Measurements from ENCODE around the gene CCSAP.
"Not testable (repeated sequence)": the region's sequence is repeated elsewhere in the genome, so short reads cannot be mapped to it uniquely, and the experiment has no call there.

Gene CCSAP

DNA sequence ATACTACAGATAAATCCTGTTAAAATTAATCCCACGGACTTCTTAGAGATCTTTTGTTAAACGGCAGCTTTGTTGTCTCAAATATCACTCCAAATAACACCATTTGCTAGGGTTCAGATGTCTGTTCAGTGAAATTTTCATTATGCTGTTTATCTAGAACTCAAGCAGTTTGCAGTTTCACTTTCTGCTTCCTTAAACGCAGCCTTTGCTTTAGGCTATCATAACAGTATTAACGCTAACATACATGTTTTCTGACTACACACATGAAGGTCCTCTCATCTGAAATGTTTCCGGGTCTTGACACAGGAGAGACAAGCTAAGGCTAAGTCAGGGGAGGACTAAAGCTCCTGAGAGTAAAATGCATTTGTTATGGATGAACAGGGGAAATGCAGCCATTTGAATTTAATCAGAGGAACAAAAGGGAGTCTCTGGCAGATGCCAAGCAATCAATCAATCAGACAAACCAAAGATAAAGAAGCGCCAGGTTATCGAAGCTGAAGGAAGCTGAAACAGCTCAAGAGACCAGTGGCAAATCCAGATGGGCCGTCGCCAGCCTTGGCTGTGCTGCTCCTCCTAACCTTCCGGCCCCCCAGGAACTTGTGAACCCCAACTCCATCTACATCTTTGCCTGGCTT lies 16.9 kb downstream of the CCSAP start:
- DNase-seq = no peak

DNA sequence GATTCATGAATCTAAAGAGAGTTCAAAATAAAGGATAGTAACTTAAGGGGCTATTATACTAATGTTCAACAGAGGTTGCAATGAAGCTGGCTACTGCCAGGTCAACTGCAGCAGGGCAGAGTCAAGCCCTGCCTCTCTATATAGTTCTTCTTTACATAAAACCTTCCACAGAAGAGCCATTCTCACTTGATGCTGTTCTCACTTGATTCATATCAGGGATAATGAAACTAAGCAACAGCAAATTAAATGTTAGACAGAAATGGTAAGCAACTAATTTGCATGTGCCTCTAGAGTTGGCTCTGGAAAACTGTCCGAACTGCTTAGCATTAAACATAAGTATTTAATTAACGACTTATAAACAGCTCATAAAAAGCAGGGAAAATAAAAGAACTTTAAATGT lies 17.4 kb downstream of the CCSAP start:
- no peak for DNase-seq

DNA sequence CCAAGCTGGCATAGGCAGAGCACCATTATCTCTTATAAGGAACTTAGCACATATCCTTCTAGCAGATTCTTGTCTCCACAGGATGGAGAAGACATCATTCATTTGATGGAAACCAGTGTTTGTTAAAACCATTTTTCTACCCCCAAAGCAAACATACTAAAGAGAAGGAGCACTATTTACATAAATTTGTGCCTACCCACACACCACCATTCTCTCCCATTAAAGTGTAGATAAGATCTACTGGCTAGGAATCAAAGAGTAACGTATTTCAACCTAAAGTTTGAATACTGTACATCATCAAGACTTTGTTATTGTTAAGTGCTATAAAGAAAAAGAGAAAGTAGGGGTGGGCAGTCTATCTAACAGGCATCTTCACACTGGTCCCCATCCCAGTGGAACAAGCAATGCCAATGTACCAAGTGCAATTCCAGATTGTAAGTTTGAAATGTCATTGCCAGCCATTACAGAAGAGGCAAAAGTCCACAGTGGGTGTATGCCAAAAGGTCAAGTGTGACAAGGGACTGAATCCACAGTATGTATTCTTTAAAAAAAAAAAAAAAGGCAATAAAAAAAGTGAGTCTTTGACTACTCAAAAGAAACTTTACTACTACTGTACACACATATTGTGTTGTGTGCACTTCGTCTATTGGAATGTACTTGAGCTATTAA lies 18.8 kb downstream of the CCSAP start:
- no peak for DNase-seq

DNA sequence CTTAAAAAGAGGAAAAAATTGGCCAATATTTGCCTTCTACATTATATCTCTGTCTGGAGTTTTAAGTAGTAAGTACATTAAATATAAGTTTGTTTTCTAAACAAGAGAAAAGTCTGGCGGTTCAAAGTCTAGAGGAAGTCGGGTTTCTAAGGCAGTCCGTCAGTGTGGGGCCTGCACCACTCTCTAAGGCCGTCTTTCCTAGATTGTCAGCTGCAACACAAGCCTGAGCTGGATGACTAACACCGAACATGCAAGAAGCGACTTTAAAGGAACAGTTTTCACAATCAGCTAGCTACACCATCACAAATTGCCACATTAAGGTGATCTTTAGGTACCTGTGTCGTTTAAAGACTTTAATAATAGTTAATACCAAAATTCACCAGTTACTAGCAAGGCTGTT lies 19.6 kb downstream of the CCSAP start:
- DNase-seq = no peak

DNA sequence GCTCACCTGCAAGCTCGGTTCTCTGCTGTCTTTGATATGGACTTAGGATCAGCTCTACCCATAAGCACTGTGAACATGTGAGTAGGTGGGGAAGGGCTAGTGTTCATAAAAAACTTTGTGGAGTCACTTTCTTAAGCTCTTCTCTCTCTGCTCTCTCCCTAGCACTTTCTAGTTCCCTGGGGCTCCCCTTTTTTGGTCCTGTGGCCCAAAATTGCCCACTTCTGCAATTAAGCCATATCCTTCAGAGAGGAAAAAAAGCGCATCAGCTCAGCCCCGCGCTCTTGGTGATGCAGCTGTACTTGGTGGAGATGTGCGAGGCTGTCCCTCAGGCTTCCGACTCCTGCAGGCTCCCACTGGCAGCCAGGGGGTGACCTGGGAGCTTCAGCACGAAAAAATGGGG lies 23.4 kb downstream of the CCSAP start:
- no peak for DNase-seq

DNA sequence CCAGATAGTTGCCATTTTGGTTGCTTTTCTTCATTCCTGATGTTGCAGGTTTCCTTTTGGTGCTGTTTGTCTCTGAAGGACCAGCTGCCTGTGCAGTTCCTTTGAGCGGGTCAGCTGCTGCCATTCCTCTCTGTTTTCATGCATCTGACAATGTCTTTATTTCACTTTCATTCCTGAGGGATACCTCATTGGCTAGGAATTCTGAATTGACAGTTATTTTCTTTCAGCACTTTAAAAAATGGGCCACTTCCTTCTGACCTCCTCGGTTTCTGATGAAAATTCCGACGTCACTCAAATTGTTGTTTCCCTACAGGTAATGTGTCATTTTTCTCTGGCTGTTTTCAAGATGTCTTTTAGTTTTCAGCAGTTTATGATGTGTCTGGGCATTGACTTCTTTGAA lies 24.8 kb downstream of the CCSAP start:
- no peak for DNase-seq

DNA sequence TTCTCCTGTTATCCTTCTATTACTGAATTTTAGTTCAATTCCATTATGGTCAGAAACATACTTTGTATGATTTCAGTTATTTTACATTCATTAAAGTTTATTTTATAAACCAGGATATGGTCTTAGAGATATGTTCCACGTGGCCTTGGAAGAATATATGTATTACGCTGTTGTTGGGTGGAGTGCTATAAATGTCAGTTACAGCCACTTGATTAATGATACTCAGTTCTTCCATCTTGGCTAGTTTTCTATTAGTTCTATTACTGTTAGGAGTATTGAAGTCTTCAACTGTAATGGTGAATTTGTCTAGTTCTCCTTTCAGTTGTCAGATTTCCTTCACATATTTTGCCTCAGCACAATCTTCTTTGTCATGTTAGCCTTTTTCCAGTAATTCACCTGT lies 26.7 kb downstream of the CCSAP start:
- no peak for DNase-seq

DNA sequence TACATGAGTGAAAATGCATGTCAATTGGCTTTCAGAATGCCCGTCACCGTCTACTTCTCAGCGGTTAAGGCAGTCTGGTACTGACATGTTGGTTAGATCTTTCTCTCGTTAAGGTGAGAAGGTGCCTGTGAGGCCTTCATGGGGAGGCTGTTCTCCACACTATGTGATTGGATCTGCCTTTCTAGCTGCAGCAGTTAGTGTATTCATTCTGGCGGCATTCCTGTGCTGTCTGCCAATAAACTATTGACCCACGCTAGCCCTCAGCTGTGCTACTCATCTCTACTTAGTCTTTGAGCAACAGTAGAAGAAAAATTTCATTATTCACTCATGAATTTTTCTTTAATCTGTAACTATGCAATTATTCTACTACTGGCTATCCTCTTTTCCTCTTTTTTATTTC lies 32.0 kb downstream of the CCSAP start:
- DNase-seq = no peak

DNA sequence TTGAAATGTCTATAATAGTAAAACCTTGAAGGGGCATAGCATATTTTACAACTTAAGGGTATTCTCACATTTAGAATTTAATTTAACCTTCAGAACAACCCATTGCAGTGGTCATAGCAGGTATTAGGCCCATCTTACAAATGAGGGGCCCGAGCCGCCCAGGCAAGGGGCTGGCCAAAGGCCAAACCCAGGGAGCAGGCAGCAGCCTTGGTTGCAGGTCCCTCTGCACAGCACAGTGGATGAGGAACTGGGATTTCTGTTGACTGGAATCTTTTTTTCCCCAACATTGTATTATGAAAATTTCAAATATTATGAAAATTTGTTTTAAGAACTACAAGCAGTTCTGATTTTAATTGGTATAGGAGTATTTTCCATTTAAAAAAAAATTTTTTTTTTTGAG lies 33.2 kb downstream of the CCSAP start:
- DNase-seq = no peak

DNA sequence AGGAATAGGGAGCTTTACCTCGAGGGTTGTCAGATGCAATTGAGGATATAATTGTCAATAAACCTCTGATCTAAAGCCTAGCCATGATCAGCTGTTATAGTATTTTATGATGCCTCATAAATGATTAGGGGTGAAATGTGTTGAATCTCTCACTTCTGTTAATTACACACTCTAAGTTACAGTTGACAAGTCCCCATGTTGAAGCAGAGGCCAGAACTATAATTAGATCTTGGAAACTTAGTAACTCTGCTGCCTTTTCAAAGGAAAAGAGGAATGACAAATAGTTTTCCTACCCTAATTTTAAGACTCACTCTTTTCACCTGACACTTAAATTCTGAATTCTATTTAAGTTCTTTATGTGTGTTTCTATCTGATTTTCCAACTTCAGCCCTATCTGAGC lies 33.8 kb downstream of the CCSAP start:
- DNase-seq = no peak

DNA sequence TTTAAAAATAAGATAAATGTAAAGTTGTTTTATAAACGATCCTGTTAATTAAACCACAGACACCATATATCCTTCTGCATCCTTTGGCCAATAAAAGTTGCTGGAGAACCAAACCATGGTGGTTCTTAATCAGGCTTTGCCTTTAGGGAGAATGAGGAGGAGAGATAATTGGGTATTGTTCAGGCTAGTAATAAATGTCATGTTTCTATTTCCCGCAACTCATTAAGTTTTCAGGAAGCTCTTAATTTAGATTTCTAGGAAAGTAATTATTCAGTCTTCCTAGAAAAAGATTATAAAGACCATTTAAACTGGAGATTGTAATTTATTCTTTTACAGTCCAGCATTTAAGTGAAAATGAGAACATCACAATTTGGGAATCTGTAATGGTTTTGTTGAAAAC lies 37.5 kb downstream of the CCSAP start:
- DNase-seq = no peak

DNA sequence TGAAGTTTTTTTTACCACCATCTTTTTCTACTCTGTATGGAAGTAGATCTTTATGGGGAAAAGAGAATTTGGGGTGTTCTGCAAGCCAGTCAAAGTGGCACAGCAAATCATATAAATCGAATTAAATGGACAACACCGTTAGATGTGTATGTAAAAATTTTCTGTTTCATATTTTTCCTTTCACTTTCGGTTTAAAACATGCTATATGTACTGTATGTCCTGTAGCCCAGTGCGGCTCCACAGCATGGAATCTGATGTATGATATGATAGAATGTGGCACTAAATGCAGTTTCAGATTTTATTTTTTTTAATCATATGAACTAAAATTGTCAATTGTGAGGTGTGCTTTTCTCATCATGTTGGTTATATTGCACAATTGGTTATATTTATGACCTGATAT lies 39.0 kb downstream of the CCSAP start:
- DNase-seq = no peak

DNA sequence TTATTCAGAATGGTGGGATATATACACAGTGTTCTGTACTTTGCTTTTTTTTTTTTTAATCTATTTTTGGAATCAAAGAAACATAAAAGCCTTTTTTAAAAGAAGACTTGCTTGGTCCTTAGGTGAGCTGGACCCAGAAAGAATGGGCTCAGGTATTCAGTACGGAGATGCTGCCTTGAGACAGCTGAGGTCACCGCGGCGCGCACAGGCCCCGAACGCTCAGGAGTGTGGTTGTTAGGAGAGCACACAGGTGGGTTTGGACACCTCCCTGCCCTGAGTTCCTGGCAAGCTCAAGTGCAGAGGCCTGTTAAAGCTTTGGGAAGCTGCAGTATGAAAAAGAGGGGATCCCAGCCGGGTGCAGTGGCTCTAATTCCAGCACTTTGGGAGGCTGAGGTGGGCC lies 40.1 kb downstream of the CCSAP start:
- no peak for DNase-seq

DNA sequence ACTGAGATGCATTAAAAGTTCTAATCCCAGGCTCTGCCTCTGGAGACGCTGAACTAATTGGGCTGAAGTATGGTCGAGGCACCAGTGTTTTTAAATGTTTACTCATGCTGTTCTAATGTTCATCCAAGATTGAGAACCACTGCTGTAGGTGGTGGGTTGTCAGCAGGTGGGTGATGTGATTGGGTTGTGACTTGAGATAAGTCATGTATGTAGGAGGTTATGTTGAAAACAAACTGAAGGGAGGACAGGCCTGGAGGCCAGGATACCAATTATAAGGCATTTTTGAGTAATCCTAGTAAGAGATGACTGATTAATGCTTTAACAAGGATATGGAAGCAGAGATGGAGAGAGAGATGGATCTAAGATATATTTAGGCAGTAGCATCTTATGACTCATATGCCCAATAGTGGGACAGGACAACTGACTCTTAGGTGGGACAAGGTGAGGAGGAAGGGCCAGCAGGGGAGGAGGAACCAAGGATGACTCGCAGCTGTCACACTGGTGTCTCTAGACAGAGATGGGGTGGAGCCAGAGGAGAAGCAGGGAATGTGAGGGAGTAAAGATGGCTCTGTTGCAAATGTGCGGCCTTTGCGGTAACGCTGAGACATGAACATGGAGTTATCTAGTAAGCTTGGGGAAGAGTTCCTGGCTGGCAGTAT lies 42.6 kb downstream of the CCSAP start:
- peak in 1 of 51 donors; percentile 41 for DNase-seq

DNA sequence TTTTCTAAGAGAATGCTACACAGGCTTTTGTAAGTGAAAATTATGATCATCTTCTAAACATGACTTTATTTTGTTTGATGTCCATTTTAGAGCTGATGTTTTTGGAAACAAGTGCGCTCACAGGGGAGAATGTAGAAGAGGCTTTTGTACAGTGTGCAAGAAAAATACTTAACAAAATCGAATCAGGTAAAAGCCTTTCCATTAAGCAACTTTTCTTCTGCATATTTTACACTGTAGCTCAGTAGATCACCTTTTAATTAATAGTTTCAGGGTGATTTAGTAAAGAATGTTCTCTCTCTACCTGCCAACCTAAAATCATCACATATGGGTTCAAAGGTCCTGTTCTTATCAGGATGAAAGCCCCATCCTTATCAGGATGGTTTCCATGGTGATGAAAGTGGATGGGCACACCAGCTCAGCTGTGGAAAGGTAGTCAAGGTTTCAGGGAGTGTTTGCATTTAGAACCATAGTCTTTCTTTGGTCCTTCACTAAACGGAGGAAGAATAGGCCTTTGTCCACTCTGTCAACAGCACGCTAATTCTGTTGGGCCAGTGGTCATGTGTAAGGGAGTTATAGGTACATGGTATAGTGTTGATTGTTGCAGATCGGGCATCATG lies 43.9 kb downstream of the CCSAP start:
- no peak for DNase-seq

DNA sequence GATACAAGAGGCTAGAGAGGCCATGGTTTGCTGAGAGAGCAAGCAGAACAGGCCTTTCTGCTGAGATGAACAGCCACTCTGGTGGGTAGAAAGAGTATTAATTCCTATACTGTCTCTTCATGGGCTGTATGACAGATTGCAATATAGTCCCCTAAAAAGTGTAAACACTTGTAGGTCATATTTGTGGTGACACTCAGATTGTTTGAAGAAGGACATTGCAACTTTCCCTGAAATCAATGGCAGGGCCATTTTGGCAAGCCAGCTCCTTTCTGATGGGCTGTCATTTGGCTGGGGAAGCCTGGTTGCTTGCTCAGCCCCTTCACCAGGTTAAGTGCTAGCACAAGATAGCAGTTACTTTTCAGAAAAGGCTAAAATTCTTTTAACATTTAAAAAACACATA lies 44.4 kb downstream of the CCSAP start:
- no peak for DNase-seq

DNA sequence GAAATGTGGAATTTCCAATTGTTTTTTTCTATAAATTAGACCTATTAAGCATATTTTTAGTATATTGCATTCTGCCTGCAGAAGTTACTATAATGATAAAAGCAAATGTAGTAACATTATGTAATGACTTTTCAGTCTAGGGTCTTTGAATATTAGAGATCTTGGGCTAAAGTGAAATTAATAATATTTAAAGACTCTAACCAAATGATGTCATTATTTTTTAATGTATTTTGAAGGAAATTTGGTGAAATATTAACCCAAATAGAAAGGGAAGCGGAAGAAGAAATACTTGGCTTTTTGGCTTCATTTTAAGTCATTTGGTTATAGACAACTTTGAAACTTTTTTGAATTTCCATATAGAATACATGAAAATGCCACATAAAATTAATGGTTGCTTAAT lies 45.1 kb downstream of the CCSAP start:
- DNase-seq = no peak

DNA sequence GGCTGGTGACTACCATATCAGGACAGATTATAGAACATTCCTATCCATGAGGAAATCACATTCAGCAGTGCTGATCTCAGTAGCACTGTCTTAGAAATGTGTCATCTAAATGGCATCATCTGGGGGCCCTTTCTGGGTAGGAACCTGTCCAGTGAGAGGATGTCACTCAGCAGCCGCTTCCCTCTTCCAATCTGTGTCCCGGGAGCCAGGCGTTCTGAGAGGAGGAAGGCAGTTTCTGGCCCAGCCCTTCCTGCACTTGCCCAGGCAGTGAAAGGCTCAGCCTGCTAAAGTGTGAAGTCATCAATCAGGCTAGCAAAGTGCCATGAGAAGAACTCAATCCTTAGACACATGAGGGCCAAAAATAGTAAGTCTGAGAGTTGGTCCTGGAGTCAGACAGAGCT lies 46.3 kb downstream of the CCSAP start:
- DNase-seq = peak in 1 of 51 donors; percentile 26

DNA sequence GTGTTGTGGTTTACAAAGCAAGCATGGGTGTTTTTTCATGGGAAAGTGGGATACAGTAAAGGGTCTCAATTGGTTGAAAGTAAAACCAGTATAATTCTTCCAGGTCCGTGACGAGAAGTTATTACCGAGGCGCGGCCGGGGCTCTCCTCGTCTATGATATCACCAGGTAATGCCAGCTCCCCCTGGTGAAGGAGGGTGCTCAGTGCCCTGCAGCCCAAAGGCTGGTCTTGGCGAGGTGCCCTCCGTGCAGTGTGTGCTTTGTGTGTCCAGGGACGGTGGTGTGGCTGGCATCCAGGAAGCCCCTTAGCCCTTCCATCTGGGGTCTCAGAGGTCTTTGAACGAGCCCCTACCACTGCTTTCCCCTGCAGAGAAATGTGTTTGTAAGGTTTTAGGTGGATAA lies 47.1 kb downstream of the CCSAP start:
- DNase-seq = no peak

DNA sequence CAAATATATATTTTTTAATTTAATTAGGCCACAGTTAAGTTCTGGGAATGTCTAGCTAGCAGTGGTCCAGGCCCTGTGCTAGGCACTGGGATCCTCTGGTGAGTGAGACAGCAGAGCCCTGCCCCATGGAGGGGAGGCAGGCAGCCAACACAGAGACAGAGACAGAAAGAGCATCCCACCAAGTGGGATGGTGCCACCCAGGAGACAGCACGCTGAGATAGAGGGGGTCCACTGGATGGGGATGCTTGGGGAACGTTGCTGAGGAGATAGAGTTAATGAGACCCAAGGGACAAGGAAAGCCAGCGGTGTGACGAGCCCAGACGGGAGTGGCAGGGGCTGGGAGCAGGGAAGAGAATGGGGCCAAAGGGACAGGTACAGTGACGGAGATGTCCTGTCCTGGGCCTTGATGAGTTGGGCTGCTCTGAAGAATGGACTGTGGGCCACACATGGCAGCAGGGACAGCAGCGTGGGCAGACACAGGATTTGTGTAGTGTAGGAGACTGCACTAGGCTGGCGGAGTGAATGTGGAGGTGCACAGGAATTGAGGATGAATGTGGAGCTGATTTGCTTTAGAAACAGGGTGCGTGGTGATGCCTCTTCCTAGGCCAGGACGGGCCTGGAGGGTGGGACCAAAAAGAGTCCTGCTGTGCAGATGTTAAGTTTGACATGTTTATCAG lies 49.2 kb downstream of the CCSAP start:
- DNase-seq = no peak

DNA sequence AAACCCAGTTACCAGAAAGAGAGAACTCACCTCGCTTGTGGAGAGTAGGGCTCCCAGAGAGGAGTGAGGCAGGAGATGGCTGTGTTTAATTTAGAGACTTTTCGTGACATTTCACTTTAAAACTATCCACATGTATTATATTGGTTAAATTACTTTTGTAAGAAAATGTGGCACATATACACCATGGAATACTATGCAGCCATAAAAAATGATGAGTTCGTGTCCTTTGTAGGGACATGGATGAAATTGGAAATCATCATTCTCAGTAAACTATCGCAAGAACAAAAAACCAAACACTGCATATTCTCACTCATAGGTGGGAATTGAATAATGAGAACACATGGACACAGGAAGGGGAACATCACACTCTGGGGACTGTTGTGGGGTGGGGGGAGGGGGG lies 51.2 kb downstream of the CCSAP start:
- not testable (repeated sequence) for DNase-seq

DNA sequence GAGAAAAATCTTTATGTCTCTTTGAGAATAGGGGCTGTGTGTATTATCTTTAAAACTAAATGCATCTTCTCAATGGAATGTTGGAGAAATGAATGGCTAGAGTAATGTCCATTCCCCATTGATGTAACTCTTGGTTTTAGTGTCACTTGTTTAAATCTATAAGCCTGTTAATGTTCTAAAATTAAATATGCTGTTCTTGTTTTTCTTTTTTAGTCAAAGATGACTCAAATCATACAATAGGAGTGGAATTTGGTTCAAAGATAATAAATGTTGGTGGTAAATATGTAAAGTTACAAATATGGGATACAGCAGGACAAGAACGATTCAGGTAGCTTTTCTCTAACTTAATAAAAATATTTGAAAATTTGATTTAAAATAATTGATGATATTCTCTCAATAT lies 54.3 kb downstream of the CCSAP start:
- DNase-seq = no peak
